ENCODE results near the gene CLIC4.
"Not testable (repeated sequence)": the region's sequence is repeated elsewhere in the genome, so short reads cannot be mapped to it uniquely, and the experiment has no call there.

Gene CLIC4

GRCh38 chr1:24886241-24886640, 141.0 kb downstream of the CLIC4 start:
- no peak for DNase-seq

- DNase-seq: no peak
These were observed 143.1 kb downstream of the CLIC4 start for GRCh38 chr1:24888061-24888970.

GRCh38 chr1:24888971-24889676, 143.9 kb downstream of the CLIC4 start:
- no peak for DNase-seq

- no peak for DNase-seq
These were observed 145.6 kb downstream of the CLIC4 start for GRCh38 chr1:24890887-24891286.

GRCh38 chr1:24891367-24891766, 146.1 kb downstream of the CLIC4 start:
- not testable (repeated sequence) for DNase-seq

- no peak for DNase-seq
These were observed 147.2 kb downstream of the CLIC4 start for GRCh38 chr1:24892188-24893153.

- no peak for DNase-seq
These were observed 148.2 kb downstream of the CLIC4 start for GRCh38 chr1:24893431-24893830.
